ENCODE measurements around the gene USP20. TPM values are rescaled to one million over a fixed set of nuclear protein-coding genes. Genes with fewer than 3 reads are reported as not detected.

The USP20 gene
- total RNA-seq, 2 experiments from 2014 or later = 14.4 to 24.1 TPM

DNA sequence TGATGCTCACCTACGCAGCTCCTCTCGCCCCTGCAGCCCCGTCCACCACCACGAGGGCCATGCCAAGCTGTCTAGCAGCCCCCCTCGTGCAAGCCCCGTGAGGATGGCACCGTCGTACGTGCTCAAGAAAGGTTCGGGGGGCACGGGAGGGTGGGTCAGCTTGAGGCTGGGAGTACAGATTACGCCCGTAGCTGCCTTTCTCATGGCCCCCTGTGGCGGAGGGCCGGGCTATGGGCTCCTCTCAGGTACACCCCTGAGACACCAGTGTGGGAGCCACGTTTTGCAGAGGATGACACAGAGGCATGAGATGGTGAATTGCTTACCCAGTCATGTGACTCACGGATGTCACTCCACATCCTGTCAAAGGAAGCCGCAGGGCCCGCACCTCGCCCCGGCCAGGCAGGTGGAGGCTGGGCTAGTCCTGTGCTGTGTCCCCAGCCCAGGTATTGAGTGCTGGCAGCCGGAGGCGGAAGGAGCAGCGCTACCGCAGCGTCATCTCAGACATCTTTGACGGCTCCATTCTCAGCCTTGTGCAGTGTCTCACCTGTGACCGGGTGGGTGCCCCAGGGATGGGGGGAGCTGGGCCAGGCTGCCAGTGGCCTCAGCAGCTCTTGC is 33.7 kb downstream of the USP20 start:
- Histone ChIP-seq H3K9me2 (ENCODE audit: insufficient read depth, low read length) (no peaks in the 10 kb centered on the region), H4K20me1 (ENCODE audit: insufficient read depth, low read length) (no peaks in the 10 kb centered on the region), H2AFZ (ENCODE audit: low read length) (no peak overlapping the region), H3K4me2 (ENCODE audit: low read length) (no peak overlapping the region), H3K4me1 (ENCODE audit: insufficient read depth, low read length, poor library complexity, severe bottlenecking) (no peaks in the 10 kb centered on the region), H3K9me3 (ENCODE audit: low read length) (no peaks in the 10 kb centered on the region), H3K4me3 (ENCODE audit: low read depth, low read length, poor library complexity, severe bottlenecking) (no peak overlapping the region), H3K36me3 (ENCODE audit: insufficient read depth, low read length) (peaks cover 8% of the 10 kb centered on the region; the same call in 1 of the 2 replicates), H3K79me2 (ENCODE audit: insufficient read depth, low read depth, low read length) (no peaks in the 10 kb centered on the region), H3K27ac (ENCODE audit: low read depth, low read length, poor library complexity, severe bottlenecking) (no peak overlapping the region)
- intact Hi-C loops (cut with micrococcal nuclease; ENCODE audit: unreplicated experiment) = no loop called here
- BruUV-seq (replicated peaks) = no TSS peak
- TF ChIP-seq, protein P1, sequence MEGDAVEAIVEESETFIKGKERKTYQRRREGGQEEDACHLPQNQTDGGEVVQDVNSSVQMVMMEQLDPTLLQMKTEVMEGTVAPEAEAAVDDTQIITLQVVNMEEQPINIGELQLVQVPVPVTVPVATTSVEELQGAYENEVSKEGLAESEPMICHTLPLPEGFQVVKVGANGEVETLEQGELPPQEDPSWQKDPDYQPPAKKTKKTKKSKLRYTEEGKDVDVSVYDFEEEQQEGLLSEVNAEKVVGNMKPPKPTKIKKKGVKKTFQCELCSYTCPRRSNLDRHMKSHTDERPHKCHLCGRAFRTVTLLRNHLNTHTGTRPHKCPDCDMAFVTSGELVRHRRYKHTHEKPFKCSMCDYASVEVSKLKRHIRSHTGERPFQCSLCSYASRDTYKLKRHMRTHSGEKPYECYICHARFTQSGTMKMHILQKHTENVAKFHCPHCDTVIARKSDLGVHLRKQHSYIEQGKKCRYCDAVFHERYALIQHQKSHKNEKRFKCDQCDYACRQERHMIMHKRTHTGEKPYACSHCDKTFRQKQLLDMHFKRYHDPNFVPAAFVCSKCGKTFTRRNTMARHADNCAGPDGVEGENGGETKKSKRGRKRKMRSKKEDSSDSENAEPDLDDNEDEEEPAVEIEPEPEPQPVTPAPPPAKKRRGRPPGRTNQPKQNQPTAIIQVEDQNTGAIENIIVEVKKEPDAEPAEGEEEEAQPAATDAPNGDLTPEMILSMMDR (conservative IDR thresholded peaks at IDR 0.05; ENCODE audit: low read length) = no peak
- no peak for TF ChIP-seq EZH2phosphoT487 (IDR thresholded peaks at IDR 0.05; ENCODE audit: borderline replicate concordance, low read depth, low read length)
- POLR2A ChIA-PET = no interaction called here
- CTCF ChIA-PET (ENCODE audit: unreplicated experiment) = no interaction called here
- no peak for DNase-seq (ENCODE audit: low spot score)

DNA sequence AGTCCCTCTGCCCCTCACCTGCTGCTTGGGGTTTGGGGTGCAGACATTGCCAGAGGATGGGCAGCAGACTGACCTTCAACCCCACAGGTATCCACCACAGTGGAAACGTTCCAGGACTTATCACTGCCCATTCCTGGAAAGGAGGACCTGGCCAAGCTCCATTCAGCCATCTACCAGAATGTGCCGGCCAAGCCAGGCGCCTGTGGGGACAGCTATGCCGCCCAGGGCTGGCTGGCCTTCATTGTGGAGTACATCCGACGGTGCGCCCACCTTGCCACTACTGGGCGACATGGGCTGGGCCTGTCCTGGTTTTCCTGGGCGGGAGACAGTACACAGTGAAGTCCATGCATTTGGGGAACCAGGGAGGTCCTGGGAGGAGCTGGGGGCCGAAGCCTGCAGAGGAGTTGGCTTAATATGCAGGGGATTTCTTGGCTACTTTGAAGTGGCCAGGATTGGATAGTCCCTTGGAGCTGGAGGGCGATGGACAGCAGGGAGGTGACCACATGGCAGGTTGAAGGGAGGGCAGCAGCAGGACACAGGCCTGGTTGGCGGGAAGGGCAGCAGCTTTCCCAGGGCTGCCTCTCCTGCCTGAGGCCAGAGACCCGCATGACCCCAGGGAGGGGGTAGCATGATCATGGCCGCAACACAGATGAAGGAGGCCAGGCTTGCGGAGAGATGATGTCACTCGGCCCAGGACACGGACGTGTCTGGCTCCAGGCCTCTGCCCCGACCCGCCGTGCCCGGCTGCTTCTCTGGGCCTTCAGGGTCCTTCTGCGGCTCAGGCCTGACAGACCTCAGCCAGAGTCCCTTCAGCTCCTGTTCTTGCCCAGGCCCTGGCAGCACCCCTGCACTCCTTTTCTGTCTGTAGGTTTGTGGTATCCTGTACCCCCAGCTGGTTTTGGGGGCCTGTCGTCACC is 34.6 kb downstream of the USP20 start:
- DNase-seq (ENCODE audit: low spot score) = no peak
- Histone ChIP-seq H3K79me2 (ENCODE audit: insufficient read depth, low read depth, low read length) (no peaks in the 10 kb centered on the region), H3K36me3 (ENCODE audit: insufficient read depth, low read length) (peaks cover 6% of the 10 kb centered on the region; the same call in 1 of the 2 replicates), H3K4me2 (ENCODE audit: low read length) (no peak overlapping the region), H3K27ac (ENCODE audit: low read depth, low read length, poor library complexity, severe bottlenecking) (no peak overlapping the region), H3K4me1 (ENCODE audit: insufficient read depth, low read length, poor library complexity, severe bottlenecking) (no peaks in the 10 kb centered on the region), H4K20me1 (ENCODE audit: insufficient read depth, low read length) (no peaks in the 10 kb centered on the region), H3K9me3 (ENCODE audit: low read length) (no peaks in the 10 kb centered on the region), H3K4me3 (ENCODE audit: low read depth, low read length, poor library complexity, severe bottlenecking) (no peak overlapping the region), H2AFZ (ENCODE audit: low read length) (no peak overlapping the region), H3K9me2 (ENCODE audit: insufficient read depth, low read length) (no peaks in the 10 kb centered on the region)
- POLR2A ChIA-PET = interaction anchor here (0.6 kb wide), 1 partner anchor 23 kb away, joined by 5 read pairs; no protein-coding TSS in a partner anchor
- no TSS peak for BruUV-seq (replicated peaks)
- no peak for TF ChIP-seq EZH2phosphoT487 (IDR thresholded peaks at IDR 0.05; ENCODE audit: borderline replicate concordance, low read depth, low read length)
- TF ChIP-seq, protein P1 (conservative IDR thresholded peaks at IDR 0.05; ENCODE audit: low read length) = no peak
- CTCF ChIA-PET (ENCODE audit: unreplicated experiment) = no interaction called here
- intact Hi-C loops (cut with micrococcal nuclease; ENCODE audit: unreplicated experiment) = no loop called here

DNA sequence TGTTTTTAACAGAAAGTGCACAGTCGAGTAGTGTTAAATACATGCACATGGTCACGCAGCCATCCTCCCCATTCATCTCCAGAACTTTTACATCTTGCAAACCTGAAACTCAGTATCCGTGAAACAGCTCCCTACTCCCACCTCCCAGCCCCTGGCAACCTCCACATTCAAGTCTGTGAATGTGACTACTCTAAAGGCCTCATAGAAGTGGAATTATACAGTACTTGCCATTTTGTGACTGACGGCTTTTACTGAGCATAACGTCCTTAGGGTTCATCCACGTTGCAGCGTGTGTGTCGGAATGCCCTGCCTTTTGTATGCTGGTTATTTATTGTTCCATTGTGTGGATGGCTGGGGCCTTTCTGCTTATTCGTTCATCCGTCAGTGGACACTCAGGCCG is 35.8 kb downstream of the USP20 start:
- no peaks in the 10 kb centered on the region for H3K4me1 ChIP-seq (ENCODE audit: insufficient read depth, low read length, poor library complexity, severe bottlenecking)
- no peak overlapping the region for H3K27ac ChIP-seq (ENCODE audit: low read depth, low read length, poor library complexity, severe bottlenecking)
- H4K20me1 ChIP-seq (ENCODE audit: insufficient read depth, low read length) = no peaks in the 10 kb centered on the region
- H3K9me3 ChIP-seq (ENCODE audit: low read length) = no peaks in the 10 kb centered on the region
- no peak overlapping the region for H3K4me3 ChIP-seq (ENCODE audit: low read depth, low read length, poor library complexity, severe bottlenecking)
- no peak overlapping the region for H2AFZ ChIP-seq (ENCODE audit: low read length)
- ChIA-PET POLR2A (no interaction called here), CTCF (ENCODE audit: unreplicated experiment) (no interaction called here)
- DNase-seq (ENCODE audit: low spot score) = no peak
- no peak overlapping the region for H3K4me2 ChIP-seq (ENCODE audit: low read length)
- peaks cover 12% of the 10 kb centered on the region; the same call in 1 of the 2 replicates for H3K36me3 ChIP-seq (ENCODE audit: insufficient read depth, low read length)
- no TSS peak for BruUV-seq (replicated peaks)
- no peaks in the 10 kb centered on the region for H3K79me2 ChIP-seq (ENCODE audit: insufficient read depth, low read depth, low read length)
- TF ChIP-seq, protein P1 (conservative IDR thresholded peaks at IDR 0.05; ENCODE audit: low read length) = no peak
- TF ChIP-seq EZH2phosphoT487 (IDR thresholded peaks at IDR 0.05; ENCODE audit: borderline replicate concordance, low read depth, low read length) = no peak
- intact Hi-C loops (cut with micrococcal nuclease; ENCODE audit: unreplicated experiment) = no loop called here
- no peaks in the 10 kb centered on the region for H3K9me2 ChIP-seq (ENCODE audit: insufficient read depth, low read length)

All from OCI-LY7 (cell line).